ENCODE results near the gene RASGRP4.

DNA sequence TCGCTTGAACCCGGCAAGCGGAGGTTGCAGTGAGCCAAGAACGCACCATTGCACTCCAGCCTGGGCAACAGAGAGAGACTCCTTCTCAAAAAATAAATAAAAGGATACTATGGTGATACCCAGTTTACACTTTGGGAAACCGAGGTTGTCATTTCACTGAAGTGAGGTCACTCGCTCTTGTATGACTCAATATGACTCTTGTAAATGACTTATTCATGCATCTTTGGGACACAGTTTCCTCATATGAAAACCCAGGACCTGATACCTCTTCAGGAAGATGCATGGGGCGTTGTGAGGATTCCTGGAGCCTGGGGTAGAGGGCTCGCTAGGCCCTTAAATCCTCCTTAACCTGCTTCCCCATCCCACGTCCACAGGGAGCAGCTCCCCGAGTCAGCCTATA lies 47.2 kb downstream of the RASGRP4 start:
- TF ChIP-seq CTCF (IDR thresholded peaks at IDR 0.05) (no peak), POLR2AphosphoS5 (IDR thresholded peaks at IDR 0.05) (no peak), POLR2A (IDR thresholded peaks at IDR 0.05) (no peak)
